OCI-LY3 (cell line): Measurements from ENCODE around the gene ERC1.

Experiments
- H2AFZ ChIP-seq: fragments of 200-600, 300-600 bp; shearing (Covaris generic); 2 replicates; pipeline ENCODE4 v1.6.0; 2014; ENCODE audit warnings: antibody characterized with exemption, low read depth, low read length
- H3K27ac ChIP-seq: fragments of 200-600, 300-600 bp; sonication (generic); 2 replicates; pipeline ENCODE4 v1.5.1; 2014; ENCODE audit warnings: mild to moderate bottlenecking, low read length, moderate library complexity, mixed read lengths
- H3K27me3 ChIP-seq: fragments of 200-600, 300-600 bp; sonication (generic); 2 replicates; pipeline ENCODE4 v1.6.1; 2014; ENCODE audit warnings: low read depth, low read length, mixed read lengths
- H3K36me3 ChIP-seq: fragments of 200-600, 300-600 bp; sonication (generic); replicated peaks from 2 replicates; pipeline ENCODE3; 2014; ENCODE audit warnings: low read depth, low read length, mixed read lengths
- H3K4me1 ChIP-seq: fragments of 300-600, 200-600 bp; sonication (generic); 2 replicates; pipeline ENCODE4 v1.6.1; 2014; ENCODE audit warnings: low read length, mixed read lengths
- H3K4me2 ChIP-seq: fragments of 200-600, 300-600 bp; sonication (generic); 2 replicates; pipeline ENCODE4 v1.6.1; 2014; ENCODE audit warnings: low read length, mixed read lengths
- H3K4me3 ChIP-seq: fragments of 300-600, 200-600 bp; sonication (generic); 2 replicates; pipeline ENCODE4 v1.5.1; 2014; ENCODE audit warnings: antibody characterized with exemption, mild to moderate bottlenecking, low read length, moderate library complexity
- H3K79me2 ChIP-seq: fragments of 300-600, 200-600 bp; shearing (Covaris generic); 2 replicates; pipeline ENCODE4 v1.6.1; 2014; ENCODE audit warnings: mild to moderate bottlenecking, low read length, mixed read lengths
- H3K9ac ChIP-seq: fragments of 300-600, 200-600 bp; shearing (Covaris generic); 2 replicates; pipeline ENCODE4 v1.6.0; 2014; ENCODE audit warnings: mild to moderate bottlenecking, low read length, moderate library complexity
- H3K9me3 ChIP-seq: fragments of 200-600, 300-600 bp; shearing (Covaris generic); 2 replicates; pipeline ENCODE4 v1.6.1; 2014; ENCODE audit warnings: low read length, mixed read lengths; ENCODE audit not compliant: insufficient read depth
- H4K20me1 ChIP-seq: fragments of 200-600, 300-600 bp; sonication (generic); 2 replicates; pipeline ENCODE4 v1.6.1; 2016; ENCODE audit warnings: low read length, mixed read lengths; ENCODE audit not compliant: insufficient read depth
- EZH2phosphoT487 ChIP-seq: fragments of 200-600 bp; shearing (Covaris generic); IDR thresholded peaks from 2 replicates; pipeline ENCODE4 v1.6.1; 2018; ENCODE audit warnings: antibody characterized with exemption, mixed run types, low read depth
- TF ChIP-seq, protein P1 (sequence below): fragments of 200-600, 300-600 bp; sonication (generic); IDR thresholded peaks from 2 replicates; pipeline ENCODE4 v1.5.1; 2014; ENCODE audit warnings: antibody characterized with exemption, low read length, low read depth

The ERC1 gene

DNA sequence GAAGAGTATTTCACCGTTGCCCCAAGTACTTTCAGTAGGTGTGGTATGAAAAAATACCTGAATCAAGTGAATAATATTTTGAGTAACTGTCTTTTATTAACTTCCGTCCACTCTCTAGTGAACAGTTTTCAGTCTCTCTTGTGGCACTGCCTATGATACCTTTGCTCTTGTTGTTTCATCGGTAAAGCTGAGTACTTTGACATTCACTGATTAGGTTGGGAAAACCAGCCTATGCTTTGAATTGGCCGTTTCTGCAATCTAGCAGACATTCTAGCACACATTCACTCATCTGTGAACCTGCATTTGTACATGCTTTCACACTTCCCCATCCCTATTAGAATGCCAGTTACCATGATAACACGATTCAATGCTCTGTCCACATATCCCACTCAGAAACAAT is 386.1 kb downstream of the ERC1 start:
- no peak for TF ChIP-seq EZH2phosphoT487
- TF ChIP-seq, protein P1, sequence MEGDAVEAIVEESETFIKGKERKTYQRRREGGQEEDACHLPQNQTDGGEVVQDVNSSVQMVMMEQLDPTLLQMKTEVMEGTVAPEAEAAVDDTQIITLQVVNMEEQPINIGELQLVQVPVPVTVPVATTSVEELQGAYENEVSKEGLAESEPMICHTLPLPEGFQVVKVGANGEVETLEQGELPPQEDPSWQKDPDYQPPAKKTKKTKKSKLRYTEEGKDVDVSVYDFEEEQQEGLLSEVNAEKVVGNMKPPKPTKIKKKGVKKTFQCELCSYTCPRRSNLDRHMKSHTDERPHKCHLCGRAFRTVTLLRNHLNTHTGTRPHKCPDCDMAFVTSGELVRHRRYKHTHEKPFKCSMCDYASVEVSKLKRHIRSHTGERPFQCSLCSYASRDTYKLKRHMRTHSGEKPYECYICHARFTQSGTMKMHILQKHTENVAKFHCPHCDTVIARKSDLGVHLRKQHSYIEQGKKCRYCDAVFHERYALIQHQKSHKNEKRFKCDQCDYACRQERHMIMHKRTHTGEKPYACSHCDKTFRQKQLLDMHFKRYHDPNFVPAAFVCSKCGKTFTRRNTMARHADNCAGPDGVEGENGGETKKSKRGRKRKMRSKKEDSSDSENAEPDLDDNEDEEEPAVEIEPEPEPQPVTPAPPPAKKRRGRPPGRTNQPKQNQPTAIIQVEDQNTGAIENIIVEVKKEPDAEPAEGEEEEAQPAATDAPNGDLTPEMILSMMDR = no peak
- H3K36me3 ChIP-seq = peaks cover 3% of the 10 kb centered on the region
- no peaks in the 10 kb centered on the region for H3K27me3 ChIP-seq
- no peaks in the 10 kb centered on the region for H3K9me3 ChIP-seq
- peaks cover 9% of the 10 kb centered on the region for H3K4me1 ChIP-seq
- no peaks in the 10 kb centered on the region for H4K20me1 ChIP-seq
- no peak overlapping the region for H3K4me2 ChIP-seq
- no peaks in the 10 kb centered on the region for H3K79me2 ChIP-seq
- no peak overlapping the region for H3K27ac ChIP-seq
- no peak overlapping the region for H2AFZ ChIP-seq
- no peak overlapping the region for H3K9ac ChIP-seq
- no peak overlapping the region for H3K4me3 ChIP-seq

DNA sequence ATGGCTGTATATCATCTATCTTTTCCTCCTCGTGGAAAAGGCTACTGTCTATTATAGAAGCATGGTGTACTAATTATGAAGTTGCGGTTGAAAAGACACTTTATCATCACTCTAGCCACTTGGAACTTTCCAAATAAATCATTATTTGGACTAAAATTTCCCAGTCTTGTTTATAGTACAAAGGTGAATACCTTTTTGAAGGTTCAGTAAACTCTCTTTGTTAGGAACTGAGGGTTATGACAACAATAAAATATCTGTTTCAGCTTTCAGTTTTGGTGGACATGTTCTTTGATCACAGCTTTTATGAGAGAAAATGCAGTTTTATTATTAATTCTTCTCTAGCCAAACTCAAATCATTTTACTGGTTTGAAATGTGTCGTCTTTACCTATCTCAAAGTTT is 386.7 kb downstream of the ERC1 start:
- Histone ChIP-seq H3K36me3 (peaks cover 3% of the 10 kb centered on the region), H3K4me3 (no peak overlapping the region), H3K4me2 (no peak overlapping the region), H3K27ac (no peak overlapping the region), H3K79me2 (no peaks in the 10 kb centered on the region), H3K9me3 (no peaks in the 10 kb centered on the region), H3K9ac (no peak overlapping the region), H3K27me3 (no peaks in the 10 kb centered on the region), H2AFZ (no peak overlapping the region), H4K20me1 (no peaks in the 10 kb centered on the region), H3K4me1 (peaks cover 9% of the 10 kb centered on the region)
- TF ChIP-seq, protein P1 = no peak
- TF ChIP-seq EZH2phosphoT487 = no peak

DNA sequence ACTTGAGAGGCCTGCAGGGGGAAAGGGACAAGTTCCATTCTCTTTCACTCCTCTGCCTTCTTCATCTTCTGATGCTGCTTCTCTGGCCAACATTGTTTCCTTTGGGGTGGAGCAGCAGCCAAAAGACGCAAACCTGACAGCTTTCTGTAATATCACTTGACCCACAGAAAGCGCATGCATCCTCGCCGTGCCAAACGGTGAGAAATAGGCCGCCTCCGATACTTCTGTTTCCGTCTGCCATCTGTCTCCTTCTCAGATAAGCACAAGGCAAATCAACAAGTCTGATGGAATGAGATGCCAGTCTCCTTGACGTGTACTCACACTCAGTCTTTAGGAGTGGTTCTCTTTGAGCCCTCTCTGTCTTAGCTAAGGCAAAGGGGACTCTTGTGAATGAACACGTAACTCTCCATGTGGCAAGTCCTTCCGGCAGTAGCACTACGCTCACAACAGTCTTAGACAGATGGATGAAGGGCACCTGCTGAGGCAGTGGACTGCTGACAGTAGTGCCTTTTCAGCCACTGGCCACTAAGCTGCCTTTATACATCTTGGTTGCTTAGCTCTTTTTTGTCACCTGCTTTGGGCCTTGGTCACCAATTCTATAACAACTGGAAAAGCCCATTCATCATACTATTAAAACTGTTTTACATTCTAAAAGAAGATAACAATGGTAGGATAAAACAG is 389.3 kb downstream of the ERC1 start:
- Histone ChIP-seq H3K36me3 (peaks cover 3% of the 10 kb centered on the region), H3K9ac (no peak overlapping the region), H3K4me3 (no peak overlapping the region), H3K79me2 (no peaks in the 10 kb centered on the region), H3K4me1 (peaks cover 25% of the 10 kb centered on the region), H3K27ac (no peak overlapping the region), H3K9me3 (no peaks in the 10 kb centered on the region), H3K27me3 (no peaks in the 10 kb centered on the region), H4K20me1 (no peaks in the 10 kb centered on the region), H3K4me2 (no peak overlapping the region), H2AFZ (no peak overlapping the region)
- no peak for TF ChIP-seq EZH2phosphoT487
- TF ChIP-seq, protein P1 = no peak

DNA sequence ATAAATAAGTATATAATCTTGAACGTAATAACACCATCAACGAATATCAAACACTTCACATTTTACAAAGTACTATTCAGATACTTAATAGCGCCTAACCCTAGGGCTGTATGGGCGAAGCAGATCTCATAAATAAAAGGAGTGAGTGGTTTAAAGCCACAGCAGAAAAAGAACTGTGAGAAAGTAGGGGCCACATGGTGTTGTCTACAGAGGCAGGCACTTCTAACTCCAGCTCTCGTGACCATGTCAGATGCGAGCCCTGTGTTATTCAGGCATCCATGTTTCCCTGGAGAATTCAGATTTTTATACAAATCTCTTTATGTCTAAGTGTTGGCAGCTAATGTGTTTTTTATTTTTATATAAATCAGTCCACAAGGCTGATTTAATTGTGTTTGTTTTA is 391.1 kb downstream of the ERC1 start:
- Histone ChIP-seq H2AFZ (no peak overlapping the region), H3K4me3 (no peak overlapping the region), H3K79me2 (no peaks in the 10 kb centered on the region), H3K27ac (no peak overlapping the region), H3K9me3 (no peaks in the 10 kb centered on the region), H3K4me1 (peaks cover 20% of the 10 kb centered on the region), H3K36me3 (no peaks in the 10 kb centered on the region), H3K9ac (no peak overlapping the region), H4K20me1 (no peaks in the 10 kb centered on the region), H3K27me3 (no peaks in the 10 kb centered on the region), H3K4me2 (no peak overlapping the region)
- TF ChIP-seq, protein P1 = no peak
- TF ChIP-seq EZH2phosphoT487 = no peak
